Smooth muscle cell (in vitro differentiated cells): ENCODE data around the gene CKS1B. TPM values are rescaled to one million over a fixed set of nuclear protein-coding genes. Genes with fewer than 3 reads are reported as not detected.

ENCODE experiments used
- DNase-seq: peaks from one replicate; lab custom pipeline; 2025; ENCODE audit not compliant: unreplicated experiment; lab: John Stamatoyannopoulos, UW
- H2AFZ ChIP-seq: fragments of 200-600 bp; sonication (generic); 2 replicates; pipeline ENCODE4 v1.6.0; 2016; ENCODE audit warnings: antibody characterized with exemption, low read depth, mild to moderate bottlenecking
- H3F3A ChIP-seq: fragments of 200-600 bp; sonication (generic); 2 replicates; pipeline ENCODE4 v1.6.0; 2017; ENCODE audit warnings: antibody characterized with exemption, low read depth
- H3K27ac ChIP-seq: fragments of 200-600 bp; sonication (generic); 2 replicates; pipeline ENCODE4 v1.5.1; 2016; ENCODE audit warnings: low read depth, mild to moderate bottlenecking
- H3K27me3 ChIP-seq: fragments of 200-600 bp; sonication (generic); 2 replicates; pipeline ENCODE4 v1.6.1; 2016; ENCODE audit warnings: low read depth, mild to moderate bottlenecking
- H3K36me3 ChIP-seq: fragments of 200-600 bp; sonication (generic); 2 replicates; pipeline ENCODE4 v1.5.1; 2016; ENCODE audit warnings: low read depth
- H3K4me1 ChIP-seq: fragments of 200-600 bp; sonication (generic); 2 replicates; pipeline ENCODE4 v1.5.1; 2016; ENCODE audit warnings: low read depth
- H3K4me2 ChIP-seq: fragments of 200-600 bp; sonication (generic); 2 replicates; pipeline ENCODE4 v1.6.0; 2016; ENCODE audit warnings: mild to moderate bottlenecking
- H3K4me3 ChIP-seq: fragments of 200-600 bp; sonication (generic); 2 replicates; pipeline ENCODE4 v1.5.1; 2016; ENCODE audit warnings: mild to moderate bottlenecking
- H3K79me2 ChIP-seq: fragments of 200-600 bp; sonication (generic); 2 replicates; pipeline ENCODE4 v1.6.0; 2016; ENCODE audit warnings: low read depth, mild to moderate bottlenecking
- H3K9ac ChIP-seq: fragments of 200-600 bp; sonication (generic); 2 replicates; pipeline ENCODE4 v1.6.0; 2016; ENCODE audit warnings: low read depth
- H3K9me3 ChIP-seq: fragments of 200-600 bp; sonication (generic); replicated peaks from 2 replicates; pipeline ENCODE4 v1.5.1; 2016; ENCODE audit warnings: low read depth
- H4K20me1 ChIP-seq: fragments of 200-600 bp; sonication (generic); 2 replicates; pipeline ENCODE4 v1.6.0; 2016; ENCODE audit warnings: low read depth
- CTCF ChIP-seq: fragments of 200-600 bp; sonication (generic); IDR thresholded peaks from 2 replicates; pipeline ENCODE4 v1.5.1; 2017; ENCODE audit warnings: borderline replicate concordance, mild to moderate bottlenecking, antibody characterized with exemption; ENCODE audit not compliant: insufficient read depth, poor library complexity, severe bottlenecking
- WGBS: methylation state at CpG from one replicate; pipeline ENCODE4 v1.1.7; 2016; ENCODE audit warnings: low lambda C conversion rate; 5-methylcytosine and 5-hydroxymethylcytosine counted together
- polyA plus RNA-seq: library from polyadenylated mRNA; unstranded; fragments of >200 nt; fragmentation: Nextera tagmentation; extraction: Ambion mirVana; gene quantifications from 2 replicates; pipeline ENCODE4 v1.2.1, GENCODE V29; 2016
- total RNA-seq: library from RNA; depleted of rRNA; stranded (reverse); fragments of >200 nt; gene quantifications from 2 replicates; pipeline ENCODE4 v1.2.3, GENCODE V29; 2014

The CKS1B gene
- total and polyA plus RNA-seq, 2 experiments from 2014 or later = 41.6 to 116 TPM

GRCh38 chr1:155012776-155013602, 38.5 kb downstream of the CKS1B start:
- peaks cover 10% of the 10 kb centered on the region for H3K79me2 ChIP-seq
- no peaks in the 10 kb centered on the region for H3K27me3 ChIP-seq
- H3K4me3 ChIP-seq = no peak overlapping the region
- H4K20me1 ChIP-seq = peaks cover 51% of the 10 kb centered on the region
- H3F3A ChIP-seq = peaks cover 3% of the 10 kb centered on the region
- no peak overlapping the region for H3K9ac ChIP-seq
- no peak overlapping the region for H3K27ac ChIP-seq
- TF ChIP-seq CTCF = no peak
- H3K9me3 ChIP-seq = no peaks in the 10 kb centered on the region
- DNase-seq = no peak
- 96% methylated on average over 3 of the region's 3 CpGs for WGBS
- H3K4me1 ChIP-seq = peaks cover 36% of the 10 kb centered on the region
- H3K36me3 ChIP-seq = no peaks in the 10 kb centered on the region
- no peak overlapping the region for H2AFZ ChIP-seq
- H3K4me2 ChIP-seq = no peak overlapping the region

GRCh38 chr1:155013632-155014031, 39.2 kb downstream of the CKS1B start:
- H3K4me2 ChIP-seq = no peak overlapping the region
- TF ChIP-seq CTCF = no peak
- no peak overlapping the region for H3K9ac ChIP-seq
- H3K9me3 ChIP-seq = no peaks in the 10 kb centered on the region
- peaks cover 45% of the 10 kb centered on the region for H4K20me1 ChIP-seq
- peaks cover 32% of the 10 kb centered on the region for H3K4me1 ChIP-seq
- 77% methylated on average over 8 of the region's 8 CpGs for WGBS
- H3K4me3 ChIP-seq = no peak overlapping the region
- no peak for DNase-seq
- H3K79me2 ChIP-seq = peaks cover 9% of the 10 kb centered on the region
- peaks cover 3% of the 10 kb centered on the region for H3F3A ChIP-seq
- H3K27me3 ChIP-seq = no peaks in the 10 kb centered on the region
- no peak overlapping the region for H3K27ac ChIP-seq
- no peaks in the 10 kb centered on the region for H3K36me3 ChIP-seq
- H2AFZ ChIP-seq = no peak overlapping the region

GRCh38 chr1:155014709-155015508, 40.4 kb downstream of the CKS1B start:
- Histone ChIP-seq H3K27me3 (no peaks in the 10 kb centered on the region), H3F3A (peaks cover 3% of the 10 kb centered on the region), H2AFZ (no peak overlapping the region), H3K79me2 (no peaks in the 10 kb centered on the region), H3K9me3 (no peaks in the 10 kb centered on the region), H4K20me1 (peaks cover 33% of the 10 kb centered on the region), H3K36me3 (no peaks in the 10 kb centered on the region), H3K4me1 (peaks cover 28% of the 10 kb centered on the region), H3K27ac (no peak overlapping the region), H3K4me2 (no peak overlapping the region), H3K4me3 (no peak overlapping the region), H3K9ac (no peak overlapping the region)
- 92% methylated on average over 15 of the region's 31 CpGs for WGBS
- TF ChIP-seq CTCF = no peak
- no peak for DNase-seq
